B cell (primary cell): ENCODE measurements around the gene MAML2. TPM values are rescaled to one million over a fixed set of nuclear protein-coding genes. Genes with fewer than 3 reads are reported as not detected.

ENCODE experiments used
- ATAC-seq: fragments of 200-7000 bp; cut with Tn5 transposase; one replicate; pipeline ENCODE4 v1.10.0; 2021; ENCODE audit warnings: low read depth, mild to moderate bottlenecking, moderate number of reproducible peaks, moderate library complexity
- CTCF ChIA-PET: fragments of 350-600 bp; sonication (Branson Sonifier 250); formaldehyde crosslinking; loops from one replicate; lab custom pipeline; 2021; ENCODE audit warnings: antibody characterized with exemption, inconsistent platforms; lab: Charles Lee
- POLR2A ChIA-PET: fragments of 350-600 bp; sonication (Branson Sonifier 250); formaldehyde crosslinking; loops from one replicate; lab custom pipeline; 2021; ENCODE audit warnings: antibody characterized with exemption; lab: Charles Lee
- DNase-seq: peaks from one replicate; pipeline ENCODE4 v3.0.0; 2013
- H2AFZ ChIP-seq: 2 replicates; pipeline ENCODE4 v1.6.1; 2012; ENCODE audit warnings: mild to moderate bottlenecking, low read depth, low read length; ENCODE audit not compliant: insufficient read depth, poor library complexity, severe bottlenecking
- H3K27ac ChIP-seq, 2 donors: 1 replicate in 1 of 2; 2 replicates in 1 of 2; pipeline ENCODE4 v1.5.1; 2012 to 2013; ENCODE audit warnings: low read length in 2 of 2, mild to moderate bottlenecking in 2 of 2, moderate library complexity in 1 of 2
- H3K27me3 ChIP-seq, 4 experiments: fragments of 200-600 bp in 1 of 4; sonication (generic) in 1 of 4; replicated peaks in 1 of 4; 1 replicate in 2 of 4; 2 replicates in 2 of 4; pipeline versions ENCODE4 v1.6.1 to v1.7.0; 2013 to 2016; ENCODE audit warnings: low read length in 3 of 4, mild to moderate bottlenecking in 2 of 4, mixed read lengths in 1 of 4, moderate library complexity in 1 of 4; ENCODE audit not compliant: insufficient read depth in 4 of 4, control insufficient read depth in 3 of 4; ENCODE audit errors: control extremely low read depth in 1 of 4
- H3K36me3 ChIP-seq, 2 experiments: replicated peaks in 1 of 2; 1 replicate in 1 of 2; 2 replicates in 1 of 2; pipeline versions ENCODE4 v1.6.1 to v1.7.1; 2013; ENCODE audit warnings: low read length in 1 of 2; ENCODE audit not compliant: insufficient read depth in 2 of 2, control insufficient read depth in 1 of 2; ENCODE audit errors: control extremely low read depth in 1 of 2, extremely low read depth in 1 of 2
- H3K4me1 ChIP-seq, 2 donors: fragments of 200-600 bp in 1 of 2; sonication (generic) in 1 of 2; 1 replicate in 1 of 2; 2 replicates in 1 of 2; pipeline versions ENCODE4 v1.5.1 to v1.6.1; 2013 to 2017; ENCODE audit warnings: low read length in 2 of 2; ENCODE audit not compliant: control insufficient read depth in 2 of 2, insufficient read depth in 2 of 2
- H3K4me2 ChIP-seq: replicated peaks from 2 replicates; pipeline ENCODE3; 2012; ENCODE audit warnings: mild to moderate bottlenecking, low read depth, low read length; ENCODE audit not compliant: poor library complexity, severe bottlenecking
- H3K4me3 ChIP-seq, 5 experiments: fragments of 200-600 bp in 1 of 5; sonication (generic) in 1 of 5; 1 replicate in 3 of 5; 2 replicates in 2 of 5; pipeline versions ENCODE4 v1.5.1 to v1.7.0; 2011 to 2016; ENCODE audit warnings: low read length in 4 of 5, mild to moderate bottlenecking in 4 of 5, low read depth in 2 of 5, control low read depth in 1 of 5, moderate library complexity in 1 of 5; ENCODE audit not compliant: insufficient read depth in 1 of 5; ENCODE audit errors: control extremely low read depth in 1 of 5, extremely low read depth in 1 of 5
- H3K79me2 ChIP-seq: fragments of 200-600 bp; sonication (generic); one replicate; pipeline ENCODE4 v1.6.0; 2016; ENCODE audit warnings: low read length; ENCODE audit not compliant: control insufficient read depth, insufficient read depth
- H3K9ac ChIP-seq: fragments of 200-600 bp; sonication (generic); 2 replicates; pipeline ENCODE4 v1.6.1; 2017; ENCODE audit warnings: mild to moderate bottlenecking, low read length, moderate library complexity
- H3K9me3 ChIP-seq, 3 donors: one replicate each; pipeline versions ENCODE4 v1.6.1 to v1.7.1; 2013; ENCODE audit warnings: low read length in 2 of 3; ENCODE audit not compliant: control insufficient read depth in 2 of 3, insufficient read depth in 1 of 3; ENCODE audit errors: control extremely low read depth in 1 of 3
- H4K20me1 ChIP-seq: 2 replicates; pipeline ENCODE4 v1.6.0; 2012; ENCODE audit warnings: mild to moderate bottlenecking, low read length; ENCODE audit not compliant: insufficient read depth, control insufficient read depth, poor library complexity, severe bottlenecking
- H3K27ac Mint-ChIP-seq: one replicate; pipeline ENCODE4 v1.8.0; 2021; ENCODE audit warnings: mixed read lengths
- H3K27me3 Mint-ChIP-seq: one replicate; pipeline ENCODE4 v1.8.0; 2021; ENCODE audit warnings: mixed read lengths
- H3K4me1 Mint-ChIP-seq: one replicate; pipeline ENCODE4 v1.8.0; 2021; ENCODE audit warnings: mixed read lengths
- H3K4me3 Mint-ChIP-seq: one replicate; pipeline ENCODE4 v1.8.0; 2021; ENCODE audit warnings: mixed read lengths
- H3K9me3 Mint-ChIP-seq: one replicate; pipeline ENCODE4 v1.8.0; 2022; ENCODE audit warnings: mixed read lengths; ENCODE audit not compliant: insufficient read depth
- CTCF ChIP-seq: fragments of 200-600 bp; IDR thresholded peaks from one replicate; pipeline ENCODE4 v1.8.0; 2022; ENCODE audit warnings: antibody characterized with exemption, mild to moderate bottlenecking
- EZH2 ChIP-seq: IDR thresholded peaks from 2 replicates; pipeline ENCODE4 v1.6.1; 2012; ENCODE audit warnings: borderline replicate concordance, low read depth, mild to moderate bottlenecking, moderate library complexity, low read length; ENCODE audit not compliant: insufficient read depth, poor library complexity, severe bottlenecking
- WGBS: methylation state at CpG from one replicate; pipeline ENCODE4 v1.1.5; 2013; ENCODE audit warnings: missing lambda C conversion rate; ENCODE audit not compliant: insufficient coverage; 5-methylcytosine and 5-hydroxymethylcytosine counted together
- intact Hi-C: fragments of 100-400 bp; cut with micrococcal nuclease; formaldehyde crosslinking; loops from one replicate; pipeline ENCODE4 v1.10.0; 2022
- polyA plus RNA-seq: library from polyadenylated mRNA; depleted of rRNA; stranded (reverse); fragments of >200 nt; gene quantifications from 2 replicates; pipeline ENCODE4 v1.2.3, GENCODE V29; 2012
- total RNA-seq, 2 donors: library from RNA; stranded (reverse); fragments of 120-200 nt in 1 of 2; gene quantifications; 1 replicate in 1 of 2; 2 replicates in 1 of 2; pipeline versions ENCODE4 v1.2.3 to v1.2.4, GENCODE V29; 2013 to 2022

The MAML2 gene
- total and polyA plus RNA-seq, 2 donors (not counting 1 experiment from before 2014, with no cell fraction given): 10.7 to 26.4 TPM

DNA sequence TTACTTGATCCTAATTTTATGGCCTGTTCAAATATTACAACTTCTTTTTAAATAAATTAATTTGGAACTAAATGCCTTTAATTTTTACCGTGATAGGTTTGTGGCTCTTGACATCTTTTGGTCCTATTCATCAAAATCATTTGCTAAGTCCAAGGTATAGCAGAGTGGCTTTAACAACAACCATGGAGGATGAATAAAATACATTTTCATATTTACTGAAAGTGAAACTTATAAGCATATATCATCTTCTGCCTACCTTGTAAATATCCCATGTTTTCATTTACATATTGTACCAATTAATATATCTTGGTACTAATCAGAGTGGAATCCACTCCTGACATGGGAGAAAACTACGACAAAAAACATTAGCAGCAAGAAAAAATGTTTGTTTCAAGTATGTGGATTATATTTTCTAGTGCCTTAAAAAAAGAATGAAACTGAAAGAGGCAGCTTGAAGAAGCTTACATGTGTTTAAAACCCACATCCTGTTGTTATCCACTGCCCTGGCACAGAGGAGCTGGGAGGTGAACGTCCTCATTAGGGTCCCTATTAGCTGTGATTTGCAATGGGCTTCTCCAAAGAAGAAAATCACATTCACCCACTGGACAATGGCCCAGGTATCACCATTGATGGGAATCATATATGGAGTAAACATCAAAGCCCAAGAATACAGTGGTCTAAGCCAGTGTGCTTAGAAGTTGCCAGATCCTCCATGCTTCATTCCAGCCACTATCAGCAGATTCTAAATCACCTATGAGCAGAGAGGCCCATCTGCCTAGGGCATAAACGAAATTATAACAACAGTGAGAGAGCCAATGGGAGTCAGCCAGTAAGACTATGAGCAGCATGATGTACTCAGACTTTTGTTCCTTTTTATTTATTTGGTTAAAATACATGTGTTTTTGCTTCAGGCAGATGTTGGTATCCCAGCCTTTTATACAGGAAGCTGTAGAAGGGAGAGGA is 84.7 kb downstream of the MAML2 start:
- H3K4me1 ChIP-seq: peaks cover 73 to 79% of the 10 kb centered on the region in 2 donors
- no peaks in the 10 kb centered on the region for H3K27me3 ChIP-seq
- ChIA-PET POLR2A (interaction anchor here (0.7 to 1.3 kb wide), 5 partner anchors 15 to 84 kb away, joined by 3 to 7 read pairs (median 4); no protein-coding TSS in a partner anchor), CTCF (interaction anchor here (0.9 to 4.3 kb wide), 8 partner anchors 9 to 203 kb away, joined by 3 to 32 read pairs (median 6); partner anchors contain the start of gene MAML2)
- peaks cover 13% of the 10 kb centered on the region for H3K79me2 ChIP-seq
- Mint-ChIP-seq H3K4me3 (peak overlapping the region; percentile 79), H3K27ac (peak overlapping the region; percentile 97), H3K27me3 (no peaks in the 10 kb centered on the region), H3K9me3 (no peaks in the 10 kb centered on the region), H3K4me1 (peaks cover 80% of the 10 kb centered on the region)
- ATAC-seq (peak; percentile 72), DNase-seq (peak; percentile 75)
- H3K36me3 ChIP-seq: no peaks in the 10 kb centered on the region
- intact Hi-C loops: loop anchor here (1.0 to 10.0 kb wide), 7 partner anchors 9 to 543 kb away; partner anchors contain the start of gene CCDC82
- no peaks in the 10 kb centered on the region for H4K20me1 ChIP-seq
- peak overlapping the region; percentile 95 to 99 for H3K27ac ChIP-seq
- WGBS: no CpG with 5 or more reads among the region's 4 CpGs
- H3K4me3 ChIP-seq: peak overlapping the region; percentile 10 to 65 (median 36)
- TF ChIP-seq CTCF (no peak), EZH2 (no peak)
- peak overlapping the region; percentile 38 for H3K9ac ChIP-seq
- H2AFZ ChIP-seq: no peak overlapping the region
- peak overlapping the region; percentile 78 for H3K4me2 ChIP-seq
- H3K9me3 ChIP-seq: no peaks in the 10 kb centered on the region
